Measurements from ENCODE around the gene MOXD1.

Gene MOXD1

GRCh38 chr6:132399376-132400074 is 1.8 kb downstream of the MOXD1 start:
- H3K36me3 ChIP-seq (ENCODE audit: insufficient read depth, low read length): no peaks in the 10 kb centered on the region
- WGBS: 83% methylated on average over 2 of the region's 4 CpGs
- peaks cover 2% of the 10 kb centered on the region; the same call in 1 of the 2 replicates for H3K4me1 ChIP-seq (ENCODE audit: insufficient read depth, low read length)
- H3K9me3 ChIP-seq (ENCODE audit: insufficient read depth, low read depth, low read length): peaks cover 4% of the 10 kb centered on the region; the same call in 1 of the 2 replicates
- H3K27me3 ChIP-seq (ENCODE audit: insufficient read depth, low read length): peaks cover 56% of the 10 kb centered on the region
- H3K4me3 ChIP-seq (ENCODE audit: low read length): no peak overlapping the region
- H3K9ac ChIP-seq (ENCODE audit: low read depth, low read length): no peak overlapping the region
- H3K27ac ChIP-seq (ENCODE audit: low read depth, low read length): no peak overlapping the region

- H3K36me3 ChIP-seq (ENCODE audit: insufficient read depth, low read length): no peaks in the 10 kb centered on the region
- peaks cover 15% of the 10 kb centered on the region for H3K27me3 ChIP-seq (ENCODE audit: insufficient read depth, low read length)
- WGBS: 100% methylated on average over 2 of the region's 2 CpGs
These were observed 6.2 kb downstream of the MOXD1 start for GRCh38 chr6:132395015-132395597.

GRCh38 chr6:132392792-132393191 is 8.5 kb downstream of the MOXD1 start:
- WGBS: 92% methylated on average over 2 of the region's 2 CpGs
- H3K27ac ChIP-seq (ENCODE audit: low read depth, low read length): no peak overlapping the region
- no peaks in the 10 kb centered on the region for H3K36me3 ChIP-seq (ENCODE audit: insufficient read depth, low read length)
- H3K4me3 ChIP-seq (ENCODE audit: low read length): no peak overlapping the region
- H3K9ac ChIP-seq (ENCODE audit: low read depth, low read length): no peak overlapping the region
- no peaks in the 10 kb centered on the region for H3K27me3 ChIP-seq (ENCODE audit: insufficient read depth, low read length)
- peaks cover 4% of the 10 kb centered on the region; the same call in 1 of the 2 replicates for H3K9me3 ChIP-seq (ENCODE audit: insufficient read depth, low read depth, low read length)
- no peaks in the 10 kb centered on the region for H3K4me1 ChIP-seq (ENCODE audit: insufficient read depth, low read length)

More at GRCh38 chr6:132395015-132395597, 6.2 kb downstream of the MOXD1 start:
- Histone ChIP-seq H3K4me3 (ENCODE audit: low read length) (no peak overlapping the region), H3K27ac (ENCODE audit: low read depth, low read length) (no peak overlapping the region), H3K4me1 (ENCODE audit: insufficient read depth, low read length) (no peaks in the 10 kb centered on the region), H3K9ac (ENCODE audit: low read depth, low read length) (no peak overlapping the region), H3K9me3 (ENCODE audit: insufficient read depth, low read depth, low read length) (peaks cover 4% of the 10 kb centered on the region; the same call in 1 of the 2 replicates)

GRCh38 chr6:132392270-132392646 is 9.0 kb downstream of the MOXD1 start:
- WGBS: 65% methylated on average over 5 of the region's 5 CpGs
- H3K36me3 ChIP-seq (ENCODE audit: insufficient read depth, low read length): no peaks in the 10 kb centered on the region
- no peak overlapping the region for H3K9ac ChIP-seq (ENCODE audit: low read depth, low read length)
- no peak overlapping the region for H3K27ac ChIP-seq (ENCODE audit: low read depth, low read length)
- no peaks in the 10 kb centered on the region for H3K27me3 ChIP-seq (ENCODE audit: insufficient read depth, low read length)
- H3K4me1 ChIP-seq (ENCODE audit: insufficient read depth, low read length): no peaks in the 10 kb centered on the region
- peaks cover 4% of the 10 kb centered on the region; the same call in 1 of the 2 replicates for H3K9me3 ChIP-seq (ENCODE audit: insufficient read depth, low read depth, low read length)
- no peak overlapping the region for H3K4me3 ChIP-seq (ENCODE audit: low read length)

GRCh38 chr6:132391391-132392269 is 9.6 kb downstream of the MOXD1 start:
- Histone ChIP-seq H3K4me3 (ENCODE audit: low read length) (no peak overlapping the region), H3K36me3 (ENCODE audit: insufficient read depth, low read length) (no peaks in the 10 kb centered on the region), H3K4me1 (ENCODE audit: insufficient read depth, low read length) (no peaks in the 10 kb centered on the region), H3K27me3 (ENCODE audit: insufficient read depth, low read length) (no peaks in the 10 kb centered on the region), H3K9me3 (ENCODE audit: insufficient read depth, low read depth, low read length) (peaks cover 4% of the 10 kb centered on the region; the same call in 1 of the 2 replicates), H3K9ac (ENCODE audit: low read depth, low read length) (no peak overlapping the region), H3K27ac (ENCODE audit: low read depth, low read length) (no peak overlapping the region)
- 76% methylated on average over 11 of the region's 12 CpGs for WGBS

- Histone ChIP-seq H3K4me3 (ENCODE audit: low read length) (no peak overlapping the region), H3K4me1 (ENCODE audit: insufficient read depth, low read length) (no peaks in the 10 kb centered on the region), H3K36me3 (ENCODE audit: insufficient read depth, low read length) (no peaks in the 10 kb centered on the region), H3K27me3 (ENCODE audit: insufficient read depth, low read length) (no peaks in the 10 kb centered on the region), H3K9ac (ENCODE audit: low read depth, low read length) (no peak overlapping the region), H3K27ac (ENCODE audit: low read depth, low read length) (no peak overlapping the region), H3K9me3 (ENCODE audit: insufficient read depth, low read depth, low read length) (peaks cover 4% of the 10 kb centered on the region; the same call in 1 of the 2 replicates)
- 92% methylated on average over 4 of the region's 4 CpGs for WGBS
These were observed 10.8 kb downstream of the MOXD1 start for GRCh38 chr6:132390451-132390850.

- no peaks in the 10 kb centered on the region for H3K27me3 ChIP-seq (ENCODE audit: insufficient read depth, low read length)
- H3K9me3 ChIP-seq (ENCODE audit: insufficient read depth, low read depth, low read length): 0 out of 2 replicates have a peak, but pooled peaks cover 2% of the 10 kb centered on the region
- no peak overlapping the region for H3K27ac ChIP-seq (ENCODE audit: low read depth, low read length)
- no peak overlapping the region for H3K9ac ChIP-seq (ENCODE audit: low read depth, low read length)
- H3K36me3 ChIP-seq (ENCODE audit: insufficient read depth, low read length): no peaks in the 10 kb centered on the region
- no peaks in the 10 kb centered on the region for H3K4me1 ChIP-seq (ENCODE audit: insufficient read depth, low read length)
- WGBS: 96% methylated on average over 4 of the region's 4 CpGs
- no peak overlapping the region for H3K4me3 ChIP-seq (ENCODE audit: low read length)
These were observed 11.3 kb downstream of the MOXD1 start for GRCh38 chr6:132390017-132390416.

- Histone ChIP-seq H3K4me3 (ENCODE audit: low read length) (no peak overlapping the region), H3K9me3 (ENCODE audit: insufficient read depth, low read depth, low read length) (no peaks in the 10 kb centered on the region), H3K4me1 (ENCODE audit: insufficient read depth, low read length) (no peaks in the 10 kb centered on the region), H3K36me3 (ENCODE audit: insufficient read depth, low read length) (no peaks in the 10 kb centered on the region), H3K27ac (ENCODE audit: low read depth, low read length) (no peak overlapping the region), H3K9ac (ENCODE audit: low read depth, low read length) (no peak overlapping the region), H3K27me3 (ENCODE audit: insufficient read depth, low read length) (no peaks in the 10 kb centered on the region)
- WGBS: 71% methylated on average over 3 of the region's 3 CpGs
These were observed 13.0 kb downstream of the MOXD1 start for GRCh38 chr6:132388291-132388690.

- 97% methylated on average over 2 of the region's 3 CpGs for WGBS
- Histone ChIP-seq H3K9ac (ENCODE audit: low read depth, low read length) (no peak overlapping the region), H3K4me1 (ENCODE audit: insufficient read depth, low read length) (no peaks in the 10 kb centered on the region), H3K27me3 (ENCODE audit: insufficient read depth, low read length) (no peaks in the 10 kb centered on the region), H3K9me3 (ENCODE audit: insufficient read depth, low read depth, low read length) (no peaks in the 10 kb centered on the region), H3K4me3 (ENCODE audit: low read length) (no peak overlapping the region), H3K27ac (ENCODE audit: low read depth, low read length) (no peak overlapping the region), H3K36me3 (ENCODE audit: insufficient read depth, low read length) (no peaks in the 10 kb centered on the region)
These were observed 18.6 kb downstream of the MOXD1 start for GRCh38 chr6:132382630-132383175.

GRCh38 chr6:132381381-132381780 is 19.9 kb downstream of the MOXD1 start:
- WGBS: 100% methylated on average over 1 of the region's 1 CpG
- Histone ChIP-seq H3K9me3 (ENCODE audit: insufficient read depth, low read depth, low read length) (no peaks in the 10 kb centered on the region), H3K36me3 (ENCODE audit: insufficient read depth, low read length) (no peaks in the 10 kb centered on the region), H3K27me3 (ENCODE audit: insufficient read depth, low read length) (no peaks in the 10 kb centered on the region), H3K4me1 (ENCODE audit: insufficient read depth, low read length) (no peaks in the 10 kb centered on the region), H3K9ac (ENCODE audit: low read depth, low read length) (no peak overlapping the region), H3K27ac (ENCODE audit: low read depth, low read length) (no peak overlapping the region), H3K4me3 (ENCODE audit: low read length) (no peak overlapping the region)
